ENCODE measurements around the gene BBLN.
"Not testable (repeated sequence)": the region's sequence is repeated elsewhere in the genome, so short reads cannot be mapped to it uniquely, and the experiment has no call there.

BBLN gene

DNA sequence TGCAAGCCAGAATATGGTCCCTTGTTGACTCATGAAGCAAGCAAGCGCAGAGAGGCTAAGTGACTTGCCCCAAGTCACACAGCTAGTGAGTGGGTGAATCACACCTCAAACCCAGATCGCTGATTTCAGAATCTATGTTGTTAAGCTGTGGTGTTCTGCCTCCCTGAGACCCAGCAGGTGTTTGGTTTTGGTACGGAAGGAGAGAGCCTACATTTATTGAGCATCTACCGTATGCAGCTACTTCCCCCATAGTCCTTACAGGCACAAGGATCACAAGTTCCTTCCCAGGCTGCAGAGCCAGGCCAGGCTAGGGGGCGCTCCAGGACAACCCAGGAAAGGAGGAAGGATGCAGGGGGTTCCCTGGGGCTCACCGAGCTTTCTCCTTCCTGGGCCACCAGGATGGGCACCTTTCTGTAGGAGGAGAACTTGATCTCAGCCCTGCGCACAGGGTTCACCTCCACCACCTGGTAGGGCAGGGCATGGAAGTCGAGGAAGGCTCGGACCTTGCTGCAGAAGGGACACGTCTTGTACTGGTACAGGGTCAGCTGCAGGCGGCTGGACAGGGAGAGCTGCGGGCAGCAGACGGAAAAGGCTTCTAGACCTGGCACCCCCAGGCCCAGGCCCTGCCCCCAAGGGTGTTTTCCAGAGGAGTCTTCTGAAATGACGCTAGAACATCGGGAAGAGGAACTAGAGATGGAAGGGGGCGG is 35.0 kb upstream of the BBLN start:
- no peak for FAIRE-seq

DNA sequence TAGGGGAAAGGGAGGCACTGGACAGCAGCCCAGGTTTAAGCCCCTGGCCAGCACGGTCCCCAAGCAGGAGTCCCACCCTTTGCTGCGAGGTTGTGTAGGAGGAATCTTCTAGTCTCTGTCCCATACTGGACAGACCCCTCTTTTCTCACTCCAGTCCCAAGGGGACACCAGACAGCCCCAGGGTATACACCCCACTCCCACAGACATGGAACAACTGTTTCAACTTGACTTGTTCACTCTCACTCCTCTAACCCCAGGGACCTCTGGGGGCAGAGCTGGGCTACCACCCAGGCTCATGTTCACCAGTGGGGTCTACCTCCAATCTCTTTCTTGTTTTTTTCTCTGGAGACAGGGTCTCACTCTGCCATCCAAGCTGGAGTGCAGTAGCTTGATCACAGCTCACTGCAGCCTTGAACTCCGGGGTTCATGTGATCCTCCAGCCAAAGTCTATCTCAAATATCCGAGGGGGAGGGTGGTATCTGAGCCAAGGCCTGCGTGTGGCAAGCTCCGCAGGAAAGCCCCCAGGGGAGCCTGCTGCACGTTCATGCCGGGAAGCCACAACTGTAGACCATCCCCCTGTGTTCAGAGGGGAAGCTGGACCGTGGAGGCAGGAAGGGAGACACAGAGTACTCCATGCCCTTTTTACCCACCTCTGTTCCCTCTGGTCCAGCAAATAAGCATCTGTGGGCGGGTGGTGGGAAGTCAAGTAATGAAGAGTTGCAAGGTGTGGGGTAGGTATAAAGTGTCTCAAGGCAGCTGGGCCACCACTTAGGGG is 34.3 kb upstream of the BBLN start:
- no peak for FAIRE-seq

DNA sequence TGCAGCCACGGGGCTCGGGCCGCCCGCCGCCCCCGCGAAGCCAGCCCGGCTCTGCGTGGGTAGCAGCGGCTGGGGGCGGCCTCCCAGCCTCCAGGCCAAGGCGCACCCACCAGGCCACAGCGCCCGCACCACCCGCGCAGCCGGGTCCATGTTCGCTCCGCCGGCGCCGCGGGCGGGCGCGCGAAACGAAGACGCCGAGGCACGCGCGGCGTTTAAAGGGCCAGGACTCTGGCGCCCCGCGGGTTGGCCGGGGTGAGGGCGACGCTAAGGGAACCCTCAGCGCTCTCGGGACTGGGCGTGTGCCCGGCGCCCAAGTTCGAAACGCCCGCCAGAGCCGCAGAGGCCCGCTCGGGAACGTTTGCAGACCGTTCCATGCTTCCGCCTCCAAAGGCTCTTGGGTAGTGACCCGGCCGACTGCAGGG is 32.5 kb upstream of the BBLN start, which contains the start of gene PTGES2:
Gene PTGES2, minus strand, starts transcription at position 162 of the 422 bp plus-strand sequence. Its CDS starts 12 bp downstream, at position 150.
- FAIRE-seq: no peak

DNA sequence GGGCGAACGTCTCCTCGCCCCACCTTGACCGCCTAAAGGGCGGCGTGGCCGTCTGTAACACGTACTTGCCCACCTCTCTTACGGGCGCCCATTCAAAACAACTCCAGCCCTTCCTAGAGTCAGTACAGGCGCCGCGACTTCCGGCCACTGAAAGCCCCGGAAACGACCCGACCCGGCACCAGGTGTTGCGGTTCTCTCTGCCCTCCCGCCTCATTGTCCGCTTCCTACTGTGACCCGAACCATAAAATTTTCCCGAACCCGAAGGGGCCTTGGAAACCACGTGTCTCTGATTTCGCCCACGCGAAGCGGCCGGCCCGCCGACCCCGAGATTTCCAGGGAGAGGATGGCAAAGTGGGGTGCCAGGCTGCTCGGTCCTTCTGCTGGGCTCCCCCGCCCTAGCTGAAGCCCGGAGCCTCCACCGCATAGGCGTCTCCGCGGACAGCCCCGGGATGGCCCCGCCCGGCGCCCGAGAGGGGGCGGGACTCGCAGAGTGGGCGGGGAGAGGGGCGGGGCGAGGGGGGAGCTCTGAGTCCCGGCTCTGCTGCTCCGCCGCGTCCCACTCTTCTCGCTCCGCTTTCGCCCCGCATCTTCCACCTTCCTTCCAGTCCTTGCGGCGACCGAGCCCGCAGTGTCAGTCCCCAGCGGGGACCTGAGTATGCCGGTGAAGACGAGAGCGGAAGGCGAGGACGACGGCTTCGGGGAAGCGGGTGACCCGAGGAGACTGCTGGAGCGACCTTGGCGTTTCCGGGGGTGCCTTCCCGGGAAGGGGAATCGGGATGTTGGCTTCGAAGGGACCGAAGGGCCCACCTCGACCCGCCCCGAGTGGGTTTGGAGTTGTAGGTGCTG is 31.9 kb upstream of the BBLN start:
- no peak for FAIRE-seq

DNA sequence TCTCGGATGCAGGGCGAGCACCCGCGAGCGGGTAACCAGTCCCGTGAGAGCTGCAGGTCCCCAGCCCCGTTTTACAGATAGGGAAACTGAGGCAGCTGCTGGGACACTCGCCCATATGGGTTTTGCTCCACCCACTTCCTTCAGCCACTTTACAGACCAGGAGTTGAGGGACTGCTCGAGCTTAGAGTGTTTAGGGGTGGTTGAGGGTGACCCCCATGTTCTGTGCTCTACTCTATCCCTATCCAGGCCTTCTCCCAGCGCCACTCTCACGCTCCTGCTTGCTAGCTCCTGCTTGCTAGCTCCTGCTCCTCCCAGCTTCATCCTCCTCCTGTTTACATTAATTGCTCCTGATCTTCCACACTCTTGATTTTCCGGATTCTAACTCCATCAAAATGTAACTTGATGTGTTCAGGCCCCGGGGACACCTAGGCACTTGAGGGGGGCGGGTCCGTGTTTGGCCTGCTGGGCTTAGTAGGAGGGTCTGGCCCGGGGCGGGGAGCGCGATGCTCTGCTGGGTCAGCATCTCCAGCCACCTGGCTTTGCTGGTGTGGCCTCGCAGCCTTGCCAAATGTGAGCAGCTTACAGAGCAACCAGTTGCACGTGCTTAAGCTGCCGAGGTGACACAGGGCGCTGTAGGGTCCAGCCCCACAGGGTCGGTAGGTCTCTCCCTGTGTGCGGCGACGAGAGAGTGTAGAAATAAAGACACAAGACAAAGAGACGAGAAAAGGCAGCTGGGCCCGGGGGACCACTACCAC is 31.1 kb upstream of the BBLN start:
- FAIRE-seq: no peak

DNA sequence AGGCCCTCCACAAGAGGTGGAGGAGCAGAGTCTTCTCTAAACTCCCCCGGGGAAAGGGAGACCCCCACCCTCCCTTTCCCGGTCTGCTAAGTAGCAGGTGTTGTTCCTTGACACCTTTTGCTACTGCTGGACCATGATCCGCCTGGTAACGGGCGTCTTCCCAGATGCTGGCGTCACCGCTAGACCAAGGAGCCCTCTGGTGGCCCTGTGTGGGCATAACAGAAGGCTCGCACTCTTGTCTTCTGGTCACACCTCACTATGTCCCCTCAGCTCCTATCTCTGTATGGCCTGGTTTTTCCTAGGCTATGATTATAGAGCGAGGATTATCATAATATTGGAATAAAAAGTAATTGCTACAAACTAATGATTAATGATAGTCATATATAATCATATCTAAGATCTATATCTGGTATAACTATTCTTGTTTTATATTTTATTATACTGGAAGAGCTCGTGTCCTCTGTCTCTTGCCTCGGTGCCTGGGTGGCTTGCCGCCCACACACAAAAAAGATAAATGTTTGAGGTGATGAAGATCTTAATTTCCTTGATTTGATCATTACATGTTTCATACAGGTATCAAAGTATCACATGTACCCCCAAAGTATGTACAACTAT is 30.0 kb upstream of the BBLN start:
- FAIRE-seq: not testable (repeated sequence)

DNA sequence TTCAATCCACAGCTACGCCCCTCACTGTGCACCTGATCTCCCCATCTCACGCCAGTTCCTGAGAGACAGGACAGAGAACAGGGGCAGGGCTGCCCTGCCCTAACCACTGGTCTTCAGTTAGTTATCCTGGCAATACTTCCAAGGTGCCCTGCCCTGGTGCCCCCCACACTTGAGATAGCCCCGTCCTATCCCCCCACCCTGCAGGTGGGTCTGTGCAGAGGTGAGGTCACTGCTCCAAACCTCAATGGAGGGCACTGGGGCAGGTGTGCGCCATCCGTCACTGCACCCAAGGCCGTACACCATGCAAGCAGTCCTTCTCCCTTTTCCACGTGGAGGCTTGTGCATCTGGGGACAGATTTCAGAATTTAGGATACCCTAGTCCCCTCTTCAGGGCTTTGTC is 29.4 kb upstream of the BBLN start:
- FAIRE-seq: not testable (repeated sequence)

DNA sequence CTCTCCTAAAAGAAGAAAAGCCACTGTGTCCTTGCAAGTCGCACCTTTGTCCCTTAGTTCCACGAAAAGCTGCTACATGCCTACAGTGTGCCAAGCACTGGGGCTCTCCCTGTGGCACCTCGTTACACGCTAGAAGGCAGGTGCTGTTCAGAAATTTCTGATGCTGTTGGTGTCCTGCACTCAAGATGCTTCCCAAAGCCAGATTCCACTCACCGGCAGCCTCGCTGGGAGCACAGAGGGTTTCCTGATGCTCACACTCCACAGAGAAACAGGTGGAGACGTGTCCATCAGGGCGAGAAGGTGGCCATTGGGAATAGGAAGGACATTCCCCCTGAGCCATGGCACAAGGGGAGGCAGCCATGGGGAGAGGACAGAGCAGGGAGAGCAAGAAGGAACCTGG is 28.7 kb upstream of the BBLN start:
- FAIRE-seq: not testable (repeated sequence)

DNA sequence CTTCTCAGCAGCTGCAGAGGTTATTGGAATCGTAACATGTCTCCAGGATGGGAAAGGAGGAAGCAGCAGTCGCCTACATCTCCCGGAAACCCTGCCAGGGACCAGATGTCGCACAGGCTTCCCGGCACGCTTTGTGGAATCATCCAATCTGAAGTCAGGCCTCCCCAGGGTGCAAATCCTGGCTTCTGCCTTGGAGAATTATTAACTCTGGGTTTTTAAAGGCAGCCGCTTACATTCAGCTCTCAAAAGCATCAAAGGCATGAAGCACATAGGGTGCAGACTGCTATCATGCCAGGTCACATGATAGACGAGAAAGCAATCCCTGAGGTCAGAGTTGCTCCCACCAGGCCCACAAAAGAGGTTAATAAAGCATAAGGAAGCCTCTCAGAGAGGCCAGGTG is 27.9 kb upstream of the BBLN start:
- FAIRE-seq: not testable (repeated sequence)

DNA sequence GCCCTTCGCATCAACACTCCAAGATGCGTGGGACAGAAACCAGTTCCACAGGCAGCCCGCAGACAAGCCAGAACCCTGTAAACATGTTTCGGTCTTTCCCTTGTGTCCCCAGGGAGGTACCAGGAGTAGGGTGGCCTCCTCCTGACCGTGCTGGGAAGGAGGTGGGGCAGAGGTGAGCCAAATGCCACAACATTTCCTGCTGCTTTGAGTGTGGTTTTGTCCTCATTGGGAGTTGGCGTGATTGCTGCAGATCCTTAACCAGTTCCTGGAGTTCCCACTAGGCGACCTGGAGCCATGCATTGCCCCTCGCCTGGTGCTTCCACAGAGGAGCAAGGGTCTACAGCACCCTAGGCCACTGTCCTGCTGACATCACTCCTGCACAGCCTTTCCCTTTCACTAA is 24.5 kb upstream of the BBLN start:
- not testable (repeated sequence) for FAIRE-seq

DNA sequence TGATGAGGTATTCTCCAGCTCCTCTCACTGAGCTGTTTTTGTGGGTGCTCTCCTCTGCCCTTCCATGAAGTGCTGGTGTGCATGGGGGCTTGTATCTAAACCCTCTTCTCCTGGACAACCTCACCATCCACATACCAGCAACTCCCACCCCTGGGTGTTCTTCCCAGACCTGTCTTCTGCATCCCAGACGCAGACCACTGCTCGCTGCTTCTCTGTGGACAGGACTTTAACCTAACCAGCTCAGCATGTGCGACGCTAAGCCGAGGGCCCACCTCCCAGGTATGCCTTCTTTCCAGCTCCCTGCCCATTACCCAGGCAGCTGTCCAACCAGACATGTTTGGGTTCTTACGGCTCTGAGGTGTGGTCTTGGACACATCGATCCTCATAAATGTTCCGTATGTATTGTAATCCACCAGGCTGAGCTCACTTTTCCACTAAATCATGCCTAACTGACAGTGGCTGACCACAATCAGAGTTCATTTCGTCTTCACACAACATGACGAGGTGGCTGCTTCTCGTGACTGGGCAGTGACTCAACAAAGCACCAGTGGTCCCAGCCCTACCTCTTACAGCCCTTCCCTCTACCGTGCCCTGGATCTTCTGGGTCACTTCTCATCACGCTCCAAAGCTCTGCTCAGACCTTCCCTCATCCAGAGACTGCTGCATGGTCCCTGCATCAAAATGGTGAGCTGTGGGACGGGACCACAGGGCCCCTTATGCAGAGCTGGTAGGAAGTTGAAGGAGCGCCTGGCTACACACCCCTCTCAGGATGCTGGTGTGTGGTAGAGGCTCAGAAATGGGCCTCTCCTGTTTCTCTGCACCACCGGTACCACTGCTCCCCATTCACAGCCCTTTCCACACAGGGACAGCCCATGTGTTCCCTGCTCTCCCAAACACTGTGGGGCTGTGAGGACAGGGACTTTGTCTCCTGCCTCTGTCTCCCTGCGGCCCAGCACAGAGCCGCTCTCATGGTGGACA is 23.0 kb upstream of the BBLN start:
- no peak for FAIRE-seq

DNA sequence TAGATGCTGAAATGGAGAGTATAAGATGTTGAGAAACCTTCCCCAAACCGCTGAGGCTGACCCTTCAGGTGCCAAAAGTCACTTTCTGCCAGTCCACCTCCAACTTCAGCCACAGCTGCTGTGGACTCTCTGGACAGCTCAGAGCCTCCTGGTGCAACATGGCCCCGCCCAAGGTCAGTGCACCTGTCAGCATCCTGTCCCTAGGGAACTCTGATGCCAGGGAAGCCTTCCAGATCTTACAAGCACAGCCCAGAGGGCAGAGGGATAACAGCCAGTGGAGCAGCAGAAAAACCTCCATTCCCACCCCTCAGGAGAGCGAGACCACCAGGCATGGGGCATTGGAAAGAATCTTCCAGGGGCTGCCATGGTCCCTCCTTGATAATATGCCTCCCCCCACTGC is 22.1 kb upstream of the BBLN start:
- FAIRE-seq: no peak

DNA sequence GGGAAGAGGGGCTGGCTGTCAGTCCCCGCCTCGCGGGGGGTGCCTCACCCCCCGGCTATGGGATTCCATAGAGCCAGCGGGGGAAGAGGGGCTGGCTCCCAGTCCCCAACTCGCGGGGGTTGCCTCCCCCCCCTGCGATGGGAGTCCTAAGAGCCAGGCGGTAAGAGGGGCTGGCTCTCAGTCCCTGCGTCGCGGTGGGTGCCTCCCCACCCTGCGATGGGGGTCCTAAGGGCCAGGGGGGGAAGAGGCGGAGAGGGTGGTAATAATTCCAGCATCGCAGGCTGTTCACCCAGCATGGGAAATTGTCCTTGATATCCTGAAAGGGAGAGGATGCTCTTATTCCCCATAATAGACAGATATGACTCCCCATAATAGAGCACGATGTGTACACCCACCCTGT is 20.4 kb upstream of the BBLN start:
- no peak for FAIRE-seq

DNA sequence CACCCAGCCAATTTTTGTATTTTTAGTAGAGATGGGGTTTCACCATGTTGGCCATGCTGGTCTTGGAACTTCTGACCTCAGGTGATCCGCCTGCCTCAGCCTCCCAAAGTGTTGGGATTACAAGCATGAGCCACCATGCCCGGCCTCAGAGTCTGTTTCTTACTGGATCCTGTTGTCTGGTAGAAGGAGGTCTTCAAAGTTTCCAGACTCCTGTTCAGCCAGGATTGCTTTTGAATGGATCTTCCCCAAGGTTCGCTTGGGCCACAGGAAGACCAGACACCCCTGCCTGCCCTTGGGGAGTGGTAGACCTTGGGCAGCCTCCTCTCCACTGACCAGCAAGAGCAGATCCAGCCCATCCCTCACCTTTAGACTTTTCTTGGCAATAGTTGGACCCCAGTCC is 18.5 kb upstream of the BBLN start:
- FAIRE-seq: no peak

DNA sequence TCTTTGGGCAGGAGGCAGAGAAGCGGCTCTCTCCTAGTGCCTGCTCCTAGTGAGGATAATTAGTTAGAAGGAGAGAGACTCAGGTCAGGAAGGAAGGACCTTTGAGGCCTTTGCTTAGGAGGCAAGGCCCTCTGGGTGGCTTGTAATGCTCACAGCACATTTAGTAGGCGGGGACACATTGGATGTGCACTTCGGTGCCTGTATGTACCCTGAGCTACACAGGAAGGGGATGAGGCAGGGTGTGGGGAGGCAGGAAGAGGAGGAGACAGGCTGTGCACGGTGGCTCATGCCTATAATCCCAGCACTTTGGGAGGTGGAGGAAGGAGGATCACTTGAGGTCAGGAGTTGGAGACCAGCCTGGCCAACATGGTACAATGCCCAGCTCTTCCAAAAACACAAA is 18.0 kb upstream of the BBLN start:
- FAIRE-seq: no peak

DNA sequence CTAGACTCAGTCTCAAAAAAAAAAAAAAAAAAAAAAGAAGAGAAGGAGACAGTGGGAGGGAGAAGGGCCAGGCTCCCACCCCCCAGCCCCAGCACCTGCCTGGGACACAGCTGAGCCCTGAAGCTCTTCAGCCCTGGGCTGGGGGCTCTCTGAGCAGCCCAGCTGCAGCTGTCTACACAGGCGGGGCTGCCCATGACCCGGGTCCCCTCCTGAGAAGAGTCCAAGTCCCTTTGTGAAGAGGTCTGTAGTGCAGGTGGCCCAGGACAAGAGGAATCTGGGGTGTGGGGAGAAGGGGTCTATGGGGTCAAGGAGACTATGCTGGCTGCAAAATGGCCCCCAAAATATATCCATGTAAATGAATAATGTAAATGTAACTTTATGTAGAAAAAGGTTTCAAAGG is 17.5 kb upstream of the BBLN start:
- no peak for FAIRE-seq

DNA sequence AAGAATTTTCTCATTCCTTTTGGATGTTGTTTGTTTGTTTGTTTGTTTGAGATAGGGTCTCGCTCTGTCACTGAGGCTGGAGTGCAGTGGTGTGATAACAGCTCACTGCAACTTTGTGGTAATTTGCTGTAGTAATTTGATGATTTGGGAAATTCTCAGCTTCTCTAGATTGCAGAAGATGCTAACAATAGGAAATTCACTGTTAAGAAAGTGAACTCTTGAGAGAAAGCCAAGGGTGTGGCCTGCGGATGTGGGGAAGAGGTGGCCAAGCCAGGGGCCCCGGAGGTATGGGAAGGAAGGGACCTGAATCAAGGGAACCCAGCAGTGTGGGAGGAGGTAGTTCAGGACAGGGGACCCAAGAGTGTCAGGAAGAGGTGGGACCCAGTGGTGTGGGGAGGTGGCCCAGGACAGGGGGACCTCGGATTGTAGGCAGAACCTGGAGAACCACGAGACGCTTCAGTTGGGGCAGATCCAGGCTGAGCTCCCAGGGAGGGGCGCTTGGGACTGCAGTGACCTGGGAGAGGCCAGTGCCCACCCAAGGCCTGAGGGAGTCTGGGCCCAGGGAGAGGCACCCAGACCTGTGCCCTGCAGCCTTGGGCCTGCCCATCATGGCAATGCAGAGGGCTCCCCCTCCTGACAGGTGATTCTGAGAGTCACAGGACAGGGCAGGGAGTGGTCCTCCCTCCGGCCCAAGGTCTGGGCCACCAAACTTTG is 16.4 kb upstream of the BBLN start:
- FAIRE-seq: no peak

DNA sequence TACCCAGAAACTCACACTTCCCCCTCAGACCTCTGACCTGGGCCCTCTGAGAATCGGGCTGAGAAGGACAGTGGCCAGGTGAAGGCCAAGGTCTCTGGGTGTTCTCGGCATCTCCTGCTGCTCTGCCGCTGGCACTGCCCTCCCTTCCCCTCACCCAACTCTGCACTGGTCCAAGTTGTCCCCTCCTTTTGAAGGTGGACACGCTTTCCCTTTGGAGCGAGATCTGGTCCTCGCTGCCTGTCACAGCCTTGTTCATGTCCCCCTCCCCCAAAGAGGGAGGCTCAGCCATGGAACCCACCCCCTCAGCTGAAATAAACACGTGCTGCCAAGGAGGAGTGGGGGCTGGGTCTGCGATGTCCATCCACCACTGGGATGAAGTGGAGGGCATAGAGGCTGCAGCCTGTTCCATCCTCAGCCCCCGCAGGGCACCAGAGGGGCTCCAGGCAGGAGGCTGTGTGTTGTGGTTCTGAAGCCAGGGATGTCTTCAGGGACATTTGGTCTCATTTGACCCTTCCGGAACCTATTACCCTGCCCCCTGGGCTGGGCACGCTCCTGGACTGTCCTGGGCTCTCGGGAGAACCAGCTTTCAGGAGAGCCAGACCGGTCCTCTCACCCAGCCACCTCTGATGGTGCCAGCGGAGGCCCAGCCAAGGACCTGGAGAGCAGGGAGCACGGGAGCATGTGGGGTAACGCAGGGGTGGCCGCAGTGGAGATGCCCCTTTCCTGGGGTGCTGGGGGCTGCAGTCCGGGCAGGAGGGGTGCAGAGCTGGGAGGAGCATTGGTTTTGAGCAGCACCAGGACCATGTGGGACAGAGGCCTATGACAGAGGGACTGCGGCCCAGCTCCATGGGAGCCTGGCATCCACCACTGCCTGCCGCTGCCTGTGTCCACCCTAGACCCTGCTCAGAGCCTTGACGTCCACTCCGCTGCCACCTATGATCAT is 15.6 kb upstream of the BBLN start:
- no peak for FAIRE-seq

DNA sequence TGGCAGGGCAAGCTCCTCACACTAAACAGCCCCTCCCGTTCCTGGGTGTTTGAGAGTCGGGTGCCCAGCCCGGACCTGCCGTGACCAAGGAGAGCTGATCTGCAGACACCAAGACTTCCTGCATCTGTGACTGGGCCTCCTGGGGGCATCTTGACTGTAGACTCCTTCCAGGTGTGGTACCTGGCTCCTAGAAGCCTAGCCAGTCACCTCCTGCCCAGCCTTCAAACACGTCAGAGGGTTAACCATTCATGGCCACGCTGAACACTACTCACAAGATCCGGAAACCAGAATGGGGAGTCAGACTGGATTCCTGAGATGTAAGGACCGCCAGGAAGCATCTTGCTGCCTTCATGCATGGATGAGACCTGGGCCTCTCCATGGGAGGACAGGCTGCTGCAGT is 14.5 kb upstream of the BBLN start:
- no peak for FAIRE-seq

Measured in colon (tissue), 2 donors.